ENCODE measurements around the gene RALY.

- no peak for TF ChIP-seq CTCF (IDR thresholded peaks at IDR 0.05)
- TF ChIP-seq POLR2A (IDR thresholded peaks at IDR 0.05), result no peak
Measured at GRCh38 chr20:34011275-34011674, 17.6 kb downstream of the RALY start.

Measured in Peyer's patch (tissue), 4 donors.